OCI-LY1 (cell line): Measurements from ENCODE around the gene TUBA3D.
A peak's percentile ranks its signal among the peaks of the same experiment; 100 is the strongest.
"Not testable (repeated sequence)": the region's sequence is repeated elsewhere in the genome, so short reads cannot be mapped to it uniquely, and the experiment has no call there.

Source experiments
- H2AFZ ChIP-seq: fragments of 200-600 bp; sonication (generic), shearing (Covaris generic); 2 replicates; pipeline ENCODE4 v1.6.0; 2014; ENCODE audit warnings: antibody characterized with exemption, mild to moderate bottlenecking, low read length
- H3F3A ChIP-seq: fragments of 200-600 bp; sonication (generic), shearing (Covaris generic); 2 replicates; pipeline ENCODE4 v1.6.0; 2014; ENCODE audit warnings: mild to moderate bottlenecking, antibody characterized with exemption, low read length, moderate library complexity; ENCODE audit not compliant: insufficient read depth
- H3K27ac ChIP-seq: fragments of 200-600 bp; sonication (generic); 2 replicates; pipeline ENCODE4 v1.5.1; 2014; ENCODE audit warnings: low read length, mixed run types, mild to moderate bottlenecking, low read depth; ENCODE audit not compliant: poor library complexity, severe bottlenecking
- H3K27me3 ChIP-seq: fragments of 200-600 bp; sonication (generic); 2 replicates; pipeline ENCODE4 v1.6.0; 2014; ENCODE audit warnings: antibody characterized with exemption, mild to moderate bottlenecking, low read length, moderate library complexity; ENCODE audit not compliant: insufficient read depth
- H3K36me3 ChIP-seq: fragments of 200-600 bp; sonication (generic); 2 replicates; pipeline ENCODE4 v1.6.1; 2014; ENCODE audit warnings: mild to moderate bottlenecking, antibody characterized with exemption, low read length, moderate library complexity, mixed read lengths; ENCODE audit not compliant: insufficient read depth
- H3K4me1 ChIP-seq: fragments of 200-600 bp; sonication (generic); 2 replicates; pipeline ENCODE4 v1.5.1; 2014; ENCODE audit warnings: mild to moderate bottlenecking, low read length, moderate library complexity; ENCODE audit not compliant: insufficient read depth, severe bottlenecking
- H3K4me2 ChIP-seq: fragments of 200-600 bp; sonication (generic), shearing (Covaris generic); 2 replicates; pipeline ENCODE4 v1.6.1; 2014; ENCODE audit warnings: low read length
- H3K4me3 ChIP-seq: fragments of 200-600 bp; sonication (generic); 2 replicates; pipeline ENCODE4 v1.5.1; 2014; ENCODE audit warnings: low read length, low read depth, mild to moderate bottlenecking, mixed read lengths; ENCODE audit not compliant: poor library complexity, severe bottlenecking
- H3K79me2 ChIP-seq: fragments of 200-600 bp; shearing (Covaris generic); 2 replicates; pipeline ENCODE4 v1.6.1; 2016; ENCODE audit warnings: mixed run types, low read length, mixed read lengths; ENCODE audit not compliant: insufficient read depth
- H3K9ac ChIP-seq: fragments of 200-600 bp; sonication (generic), shearing (Covaris generic); 2 replicates; pipeline ENCODE4 v1.6.1; 2014; ENCODE audit warnings: mild to moderate bottlenecking, low read length, mixed read lengths
- H3K9me2 ChIP-seq: fragments of 200-600 bp; sonication (generic), shearing (Covaris generic); 2 replicates; pipeline ENCODE4 v1.6.1; 2014; ENCODE audit warnings: low read depth, mild to moderate bottlenecking, low read length, mixed read lengths
- H3K9me3 ChIP-seq: fragments of 200-600 bp; shearing (Covaris generic); 2 replicates; pipeline ENCODE4 v1.6.1; 2014; ENCODE audit warnings: low read length, mixed read lengths
- H4K20me1 ChIP-seq: fragments of 200-600 bp; sonication (generic), shearing (Covaris generic); 2 replicates; pipeline ENCODE4 v1.6.0; 2016; ENCODE audit warnings: mild to moderate bottlenecking, low read length; ENCODE audit not compliant: insufficient read depth
- CTCF ChIP-seq: fragments of 200-600 bp; sonication (generic), shearing (Covaris generic); IDR thresholded peaks from 2 replicates; pipeline ENCODE4 v1.5.1; 2017; ENCODE audit warnings: mild to moderate bottlenecking, antibody characterized with exemption, low read length, moderate library complexity, mixed read lengths
- EZH2 ChIP-seq: fragments of 200-600 bp; sonication (generic), shearing (Covaris generic); IDR thresholded peaks from 2 replicates; pipeline ENCODE4 v1.8.0; 2017; ENCODE audit warnings: borderline replicate concordance, mixed run types, mild to moderate bottlenecking, antibody characterized with exemption, low read length, moderate library complexity, mixed read lengths

The TUBA3D gene

DNA sequence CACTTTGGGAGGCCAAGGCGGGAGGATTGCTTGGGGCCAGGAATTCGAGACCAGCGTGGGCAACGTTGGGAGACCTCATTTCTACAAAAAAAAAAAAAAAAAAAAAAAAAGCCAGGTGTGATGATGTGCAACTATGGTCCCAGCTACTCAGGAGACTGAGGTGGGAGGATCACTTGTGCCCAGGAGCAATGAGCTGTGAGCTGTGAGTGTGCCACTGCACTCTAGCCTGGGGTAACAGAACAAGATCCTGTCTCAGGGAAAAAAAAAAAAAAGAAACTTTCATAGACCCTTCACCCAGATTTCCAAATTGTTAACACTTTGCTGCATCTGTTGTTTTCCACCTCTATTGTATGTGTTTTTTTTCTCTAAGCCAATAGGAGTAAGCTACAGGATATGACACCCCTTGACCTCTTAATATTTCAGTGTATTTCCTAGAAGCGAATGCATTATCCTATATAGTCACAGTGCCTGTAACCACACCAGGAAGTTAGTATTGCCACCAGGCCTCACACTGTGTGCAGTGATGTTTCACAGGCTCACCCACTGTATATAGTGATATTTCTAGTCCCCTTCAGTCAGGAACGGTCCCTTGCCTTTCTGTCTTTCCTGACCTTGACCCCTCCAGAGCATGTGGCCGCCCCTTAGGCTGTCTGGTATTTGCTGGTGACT lies 28.3 kb downstream of the TUBA3D start:
- not testable (repeated sequence) for H3K9me2 ChIP-seq, H3F3A ChIP-seq, H3K27me3 ChIP-seq, H3K4me3 ChIP-seq, H3K4me1 ChIP-seq, H3K4me2 ChIP-seq, H4K20me1 ChIP-seq, H3K9ac ChIP-seq, H2AFZ ChIP-seq, H3K79me2 ChIP-seq, H3K27ac ChIP-seq, H3K9me3 ChIP-seq
- peaks cover 88% of the 10 kb centered on the region for H3K36me3 ChIP-seq

DNA sequence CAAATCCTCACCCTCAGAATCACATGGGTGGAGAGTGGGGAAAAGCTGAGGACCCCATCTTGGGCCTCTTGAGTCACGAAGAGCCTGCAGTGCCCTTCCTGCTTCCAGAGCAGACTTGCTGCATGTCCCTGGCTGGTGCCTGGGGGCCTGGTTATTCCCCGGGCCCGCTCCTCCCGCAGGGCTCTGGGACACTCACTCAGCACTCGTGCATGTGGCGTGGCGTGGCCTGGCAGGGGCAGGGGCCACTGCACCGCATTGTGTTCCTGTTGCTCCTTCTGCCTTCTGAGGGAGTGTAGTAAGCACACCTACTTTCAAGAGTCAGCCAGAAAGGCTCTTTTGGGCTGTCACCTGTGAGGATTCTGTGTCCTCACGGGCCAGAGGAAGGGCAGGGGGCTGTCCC lies 33.7 kb downstream of the TUBA3D start:
- no peaks in the 10 kb centered on the region for H3K9me3 ChIP-seq
- TF ChIP-seq EZH2 (no peak), CTCF (no peak)
- no peaks in the 10 kb centered on the region for H3K9me2 ChIP-seq
- H3K36me3 ChIP-seq, result peaks cover 62% of the 10 kb centered on the region
- no peak overlapping the region for H3K9ac ChIP-seq
- no peak overlapping the region for H3K4me2 ChIP-seq
- no peak overlapping the region for H3K4me3 ChIP-seq
- H3K4me1 ChIP-seq, result peaks cover 5% of the 10 kb centered on the region
- no peaks in the 10 kb centered on the region for H3K27me3 ChIP-seq
- no peak overlapping the region for H3K27ac ChIP-seq
- H3K79me2 ChIP-seq, result no peaks in the 10 kb centered on the region
- H3F3A ChIP-seq, result no peaks in the 10 kb centered on the region
- no peak overlapping the region for H2AFZ ChIP-seq
- no peaks in the 10 kb centered on the region for H4K20me1 ChIP-seq

DNA sequence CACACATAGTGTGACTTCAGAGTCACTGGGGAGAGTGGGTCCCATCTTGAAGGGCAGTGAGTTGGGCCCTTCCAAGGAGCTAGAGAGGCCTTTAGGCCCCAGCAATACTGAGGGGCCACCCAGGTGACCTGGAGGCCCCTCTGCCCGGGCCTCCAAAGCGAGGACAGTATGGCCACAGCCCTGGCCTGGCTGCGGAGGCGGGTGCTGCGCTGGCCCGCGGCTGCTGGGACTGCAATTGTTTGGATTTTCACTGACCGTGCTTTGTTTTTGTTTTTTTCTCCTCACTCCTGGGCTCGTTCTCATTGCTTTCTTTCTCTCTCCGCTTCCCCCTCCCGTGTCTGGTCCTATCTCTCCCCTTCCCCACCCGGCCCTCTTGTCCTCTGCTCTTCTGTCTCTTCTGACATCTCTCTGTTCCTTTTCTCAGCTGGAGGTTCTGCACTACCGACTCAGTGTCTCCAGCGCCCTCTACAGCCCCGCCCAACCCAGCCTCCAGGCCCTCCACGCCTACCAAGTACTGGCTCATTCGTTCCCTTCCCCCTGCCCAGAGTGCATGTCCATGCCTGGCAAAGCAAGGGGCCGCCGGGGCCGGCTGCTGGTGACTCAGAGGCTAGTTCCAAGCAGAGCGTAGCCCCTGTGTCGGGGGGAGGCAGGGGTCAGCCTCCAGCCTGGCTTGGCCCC lies 35.5 kb downstream of the TUBA3D start:
- not testable (repeated sequence) for H3K4me3 ChIP-seq, H3K9me2 ChIP-seq, H4K20me1 ChIP-seq, H3K79me2 ChIP-seq, H3F3A ChIP-seq, H3K4me1 ChIP-seq, H3K27me3 ChIP-seq, H2AFZ ChIP-seq, H3K27ac ChIP-seq, H3K9me3 ChIP-seq, H3K4me2 ChIP-seq, H3K9ac ChIP-seq
- peaks cover 45% of the 10 kb centered on the region for H3K36me3 ChIP-seq
- TF ChIP-seq CTCF, result peak; percentile 29; the same call in 1 of the 2 replicates

GRCh38 chr2:131511969-131512870 lies 36.3 kb downstream of the TUBA3D start:
- not testable (repeated sequence) for H3K9me3 ChIP-seq, H3K9me2 ChIP-seq, H3K79me2 ChIP-seq, H3F3A ChIP-seq, H3K4me2 ChIP-seq, H3K27me3 ChIP-seq, H2AFZ ChIP-seq, H3K27ac ChIP-seq, H3K4me1 ChIP-seq, H3K4me3 ChIP-seq, H4K20me1 ChIP-seq, H3K9ac ChIP-seq
- peaks cover 37% of the 10 kb centered on the region for H3K36me3 ChIP-seq

DNA sequence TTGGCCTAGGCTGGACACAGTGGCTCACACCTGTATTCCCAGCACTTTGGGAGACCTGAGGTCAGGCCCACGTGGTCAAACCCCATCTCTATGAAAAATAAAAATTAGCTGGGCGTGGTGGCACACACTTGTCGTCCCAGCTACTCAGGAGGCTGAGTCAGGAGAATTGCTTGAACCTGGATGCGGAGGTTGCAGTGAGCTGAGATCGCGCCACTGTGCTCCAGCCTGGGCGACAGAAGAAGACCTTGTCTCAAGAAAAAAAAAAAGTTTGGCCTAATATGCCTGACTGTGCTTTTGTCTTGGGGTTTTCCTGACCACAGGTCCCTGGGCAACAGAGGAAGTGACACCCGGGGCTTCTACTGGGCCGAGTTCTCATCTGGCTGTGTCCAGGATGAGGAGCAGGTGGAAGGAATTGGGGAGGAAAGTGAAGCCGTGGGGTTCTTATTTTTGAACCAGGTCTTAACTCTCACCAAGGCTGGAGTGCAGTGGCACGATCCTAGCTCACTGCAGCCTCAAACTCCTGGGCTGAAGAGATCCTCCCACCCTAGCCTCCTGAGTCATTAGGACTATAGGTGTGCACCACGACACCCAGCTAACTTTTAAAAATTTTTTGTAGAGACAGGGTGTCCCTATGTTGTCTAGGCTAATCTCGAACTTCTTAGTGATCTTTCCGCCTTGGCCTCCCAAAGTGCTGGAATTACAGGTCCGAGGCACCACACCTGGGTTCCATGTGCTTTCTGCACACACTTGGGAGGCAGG lies 38.7 kb downstream of the TUBA3D start:
- not testable (repeated sequence) for H3K9ac ChIP-seq, H3K27me3 ChIP-seq, H3K4me3 ChIP-seq, H3K4me1 ChIP-seq, H3F3A ChIP-seq, H2AFZ ChIP-seq, H4K20me1 ChIP-seq, H3K79me2 ChIP-seq, H3K4me2 ChIP-seq, H3K9me3 ChIP-seq, H3K9me2 ChIP-seq
- H3K27ac ChIP-seq, result peak overlapping the region; percentile 40
- H3K36me3 ChIP-seq, result peaks cover 40% of the 10 kb centered on the region
